HuH-7 (cell line): Measurements from ENCODE around the gene GTF3C2.
"Not testable (repeated sequence)": the region's sequence is repeated elsewhere in the genome, so short reads cannot be mapped to it uniquely, and the experiment has no call there.

ENCODE experiments used
- DNase-seq: peaks from one replicate; pipeline ENCODE4 v3.0.0; 2011; ENCODE audit warnings: low spot score

GTF3C2 gene

DNA sequence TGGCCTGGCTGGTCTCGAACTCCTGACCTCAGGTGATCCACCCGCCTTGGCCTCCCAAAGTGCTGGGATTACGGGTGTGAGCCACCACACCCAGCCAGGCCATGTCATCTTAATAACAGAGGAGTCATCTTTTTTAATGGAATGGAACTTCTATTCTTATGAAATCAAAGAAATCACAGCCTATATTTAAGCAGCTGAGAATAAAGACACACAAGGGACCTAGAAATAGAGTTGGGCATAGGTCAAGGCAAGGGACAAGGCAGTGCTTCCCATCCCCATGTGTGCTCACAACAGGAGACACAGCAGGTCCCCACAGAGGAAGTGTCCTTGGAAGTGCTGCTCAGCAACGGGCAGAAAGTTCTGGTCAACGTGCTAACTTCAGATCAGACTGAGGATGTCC lies 17.0 kb upstream of the GTF3C2 start:
- no peak for DNase-seq

DNA sequence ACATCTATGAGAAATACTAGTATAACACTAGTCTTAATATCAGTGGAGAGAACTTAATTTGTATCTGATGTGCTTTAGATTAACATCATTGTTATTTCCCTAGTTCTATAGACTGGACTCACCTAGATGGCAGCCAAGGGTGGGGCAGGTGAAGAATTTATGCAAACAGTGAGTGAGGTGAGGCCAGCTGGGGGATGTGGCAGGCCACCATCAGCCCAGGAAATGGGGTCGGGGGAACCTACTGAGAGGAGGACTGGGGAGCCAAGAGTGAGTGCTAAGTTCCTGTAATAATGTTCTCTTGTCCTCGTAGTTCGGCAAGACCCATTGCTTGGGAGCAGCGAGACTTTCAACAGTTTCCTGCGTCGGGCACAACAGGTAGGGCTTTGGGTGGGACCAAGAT lies 16.4 kb upstream of the GTF3C2 start:
- DNase-seq, result no peak

DNA sequence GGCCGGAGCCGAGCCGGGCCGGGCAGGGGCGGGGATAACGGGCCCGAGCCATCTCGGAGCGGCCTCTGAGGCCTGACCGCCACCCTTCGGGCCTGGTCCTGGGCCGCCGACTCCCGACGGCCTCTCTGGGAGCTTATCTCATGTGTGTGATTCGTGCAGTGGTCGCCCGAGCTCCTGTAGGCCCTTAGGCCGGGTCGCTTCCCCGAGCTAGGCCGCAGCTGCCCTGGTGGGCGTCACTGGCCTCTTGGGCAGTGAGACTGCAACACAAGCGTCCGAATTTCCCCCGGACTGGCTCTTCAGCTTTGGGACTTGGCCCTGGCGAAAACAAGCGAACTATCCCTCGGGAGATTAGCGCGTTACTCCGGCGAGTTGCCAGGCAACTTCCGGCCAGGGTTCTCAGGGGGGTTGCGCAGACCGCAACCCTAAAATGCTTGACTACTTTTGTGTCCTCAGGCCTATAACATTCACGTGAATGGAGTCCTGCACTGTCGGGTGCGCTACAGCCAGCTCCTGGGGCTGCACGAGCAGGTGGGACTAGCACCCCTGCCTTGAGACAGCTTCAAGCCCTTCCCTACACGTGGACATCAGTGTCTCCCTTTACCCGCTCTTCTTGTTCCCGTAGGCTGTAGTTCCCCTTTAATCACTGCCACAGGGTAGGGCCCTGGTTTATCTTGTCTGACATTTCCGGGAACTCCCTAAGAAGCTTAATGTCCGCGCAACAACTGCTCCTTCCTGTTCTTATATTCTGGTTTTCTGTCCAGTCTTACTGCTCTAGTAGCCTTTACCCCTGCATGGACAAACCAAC lies 14.5 kb upstream of the GTF3C2 start:
- DNase-seq, result no peak

DNA sequence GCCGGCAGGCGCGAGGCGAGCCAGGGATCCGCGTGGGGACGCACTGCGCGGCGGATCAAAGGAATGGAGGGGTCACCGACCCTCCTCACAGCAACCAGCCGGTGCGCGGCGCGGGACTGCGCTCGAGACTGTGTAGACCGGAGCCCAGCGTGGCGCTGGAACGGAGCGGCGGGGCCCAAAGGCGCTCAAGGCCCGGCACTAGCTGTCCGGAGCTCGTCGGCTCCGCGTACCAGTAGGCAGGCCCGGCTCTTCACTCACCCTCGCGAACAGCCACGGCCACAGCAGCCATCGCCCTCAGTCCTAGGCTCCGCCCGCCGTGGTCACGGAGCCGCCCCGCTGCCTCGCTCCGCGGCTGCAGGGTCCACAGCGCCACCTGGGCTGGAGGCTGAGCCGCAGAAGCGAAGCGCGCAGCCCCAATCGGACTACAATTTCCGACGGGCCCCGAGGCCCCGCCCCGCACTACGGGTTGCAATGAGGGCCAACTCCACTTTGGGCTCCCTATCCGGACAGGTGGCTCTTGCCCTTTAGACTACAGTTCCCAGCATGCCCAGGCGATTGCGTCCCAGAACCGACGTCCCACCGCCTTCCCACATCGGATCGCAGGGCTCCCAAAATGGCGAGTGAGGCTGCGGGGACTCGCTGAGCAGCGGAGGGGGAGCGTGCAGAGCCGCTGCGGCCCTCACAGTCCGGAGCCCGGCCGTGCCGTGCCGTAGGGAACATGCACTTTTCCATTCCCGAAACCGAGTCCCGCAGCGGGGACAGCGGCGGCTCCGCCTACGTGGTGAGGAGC lies 13.7 kb upstream of the GTF3C2 start, which contains the start of the genes EIF2B4 and SNX17:
Gene EIF2B4, minus strand, starts transcription at position 313 of the 790 bp plus-strand sequence. Its CDS starts 24 bp downstream, at position 289.
Gene SNX17, plus strand, starts transcription at position 591 of the 790 bp plus-strand sequence. Its CDS starts 128 bp downstream, at position 719.
- DNase-seq, result peak; percentile 98

DNA sequence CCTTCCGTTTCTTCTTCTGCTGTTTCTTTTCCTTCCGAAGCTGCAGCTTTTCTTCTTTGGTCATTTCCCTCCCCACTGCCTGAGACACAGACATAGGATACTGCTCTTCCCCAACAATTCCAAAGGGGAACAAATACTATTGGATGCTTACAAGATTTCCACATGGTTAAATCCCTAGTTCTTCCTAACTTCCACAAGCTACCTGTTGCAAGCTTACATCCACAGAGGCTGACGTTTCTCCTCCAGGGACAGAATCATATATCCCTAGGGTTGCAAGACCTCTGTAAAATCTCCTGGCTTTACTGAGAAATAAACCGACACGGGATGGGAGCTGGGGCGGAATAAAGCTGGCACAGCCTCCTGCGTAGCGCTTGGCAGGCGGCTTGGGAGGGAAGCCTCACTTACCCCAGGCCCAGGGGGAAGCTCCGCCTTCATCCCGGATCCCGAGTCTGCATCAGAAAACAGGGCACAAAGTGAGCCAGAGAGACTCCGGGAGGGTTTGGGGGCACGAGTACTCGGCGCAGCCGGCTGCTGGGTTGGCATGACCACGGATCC lies 13.0 kb upstream of the GTF3C2 start:
- DNase-seq, result peak; percentile 85

DNA sequence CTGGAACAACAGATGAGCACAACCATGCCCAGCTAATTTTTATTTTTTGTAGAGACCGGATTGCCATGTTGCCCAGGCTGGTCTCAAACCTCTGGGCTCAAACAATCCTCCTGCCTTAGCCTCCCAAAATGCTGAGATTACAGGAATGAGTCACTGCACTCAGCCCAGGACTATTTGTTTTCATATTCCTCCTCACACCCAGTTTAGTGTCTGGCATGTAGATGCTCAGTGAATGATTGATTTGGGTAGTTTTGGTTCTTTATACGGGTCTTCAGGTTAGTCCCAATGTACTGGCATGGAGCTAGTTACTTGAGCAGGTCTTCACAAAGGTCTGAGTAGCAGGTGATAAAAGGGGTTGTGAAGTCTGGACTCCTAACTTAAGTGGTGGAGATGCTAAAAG lies 7.4 kb upstream of the GTF3C2 start:
- no peak for DNase-seq

DNA sequence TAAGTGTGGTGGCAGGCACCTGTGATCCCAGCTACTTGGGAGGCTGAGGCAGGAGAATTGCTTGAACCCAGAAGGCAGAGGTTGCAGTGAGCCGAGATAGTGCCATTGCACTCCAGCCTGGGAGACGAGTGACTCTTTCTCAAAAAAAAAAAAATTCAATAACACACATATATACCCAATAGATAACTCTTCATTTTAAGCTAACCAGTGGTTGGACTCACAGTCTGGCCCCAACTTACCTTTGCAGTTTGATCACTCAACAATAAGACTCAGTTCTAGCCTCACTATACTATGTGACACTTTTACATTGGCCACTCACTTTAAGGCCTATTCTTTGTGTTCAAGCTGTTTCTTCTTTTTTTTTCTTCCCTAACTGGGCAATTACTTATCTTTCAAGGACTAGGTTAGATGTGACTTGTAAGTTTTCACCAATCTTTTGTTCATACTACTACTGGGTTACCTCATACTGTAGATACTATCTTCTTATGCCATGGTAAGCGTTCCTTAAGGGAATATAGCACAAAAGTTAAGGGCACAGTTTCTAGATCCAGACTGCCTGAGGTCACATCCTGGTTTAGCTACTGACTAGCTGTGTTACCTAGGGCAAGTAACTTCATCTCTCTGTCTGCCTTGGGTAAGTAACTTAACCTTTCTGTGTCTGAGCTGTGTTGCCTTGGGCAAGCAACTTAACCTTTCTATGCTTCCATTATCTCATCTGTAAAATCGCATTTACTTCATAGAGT lies 6.3 kb upstream of the GTF3C2 start:
- no peak for DNase-seq

DNA sequence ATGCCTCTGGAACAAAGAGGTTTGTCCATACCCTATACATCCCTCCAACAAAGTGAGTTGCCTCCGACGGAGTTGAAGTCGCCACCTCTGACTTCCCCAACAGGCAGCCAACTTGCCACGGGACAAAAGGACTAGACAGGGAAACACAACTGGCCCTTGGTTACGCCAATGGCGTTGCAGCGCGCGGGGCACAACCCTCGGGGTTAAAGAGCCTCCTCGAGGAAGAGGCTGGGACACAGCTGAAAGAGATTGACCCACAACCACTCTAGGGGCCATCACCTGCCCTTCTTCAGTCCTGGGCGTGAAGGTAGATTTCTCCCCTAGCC lies 545 bp downstream of the GTF3C2 start:
- DNase-seq, result peak; percentile 41

DNA sequence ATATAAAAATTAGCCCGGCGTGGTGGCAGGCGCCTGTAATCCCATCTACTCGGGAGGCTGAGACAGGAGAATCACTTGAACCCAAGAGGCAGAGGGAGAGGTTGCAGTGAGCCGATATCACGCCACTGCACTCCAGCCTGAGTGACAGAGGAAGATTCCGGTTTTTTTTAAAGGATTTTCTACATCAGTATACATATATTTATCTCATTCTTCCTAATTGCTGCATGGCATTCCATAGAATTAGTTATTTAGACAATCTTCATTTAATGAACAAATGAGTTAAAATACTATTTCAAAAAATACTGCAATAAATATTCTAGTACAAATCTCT lies 2.0 kb downstream of the GTF3C2 start:
- DNase-seq, result no peak

DNA sequence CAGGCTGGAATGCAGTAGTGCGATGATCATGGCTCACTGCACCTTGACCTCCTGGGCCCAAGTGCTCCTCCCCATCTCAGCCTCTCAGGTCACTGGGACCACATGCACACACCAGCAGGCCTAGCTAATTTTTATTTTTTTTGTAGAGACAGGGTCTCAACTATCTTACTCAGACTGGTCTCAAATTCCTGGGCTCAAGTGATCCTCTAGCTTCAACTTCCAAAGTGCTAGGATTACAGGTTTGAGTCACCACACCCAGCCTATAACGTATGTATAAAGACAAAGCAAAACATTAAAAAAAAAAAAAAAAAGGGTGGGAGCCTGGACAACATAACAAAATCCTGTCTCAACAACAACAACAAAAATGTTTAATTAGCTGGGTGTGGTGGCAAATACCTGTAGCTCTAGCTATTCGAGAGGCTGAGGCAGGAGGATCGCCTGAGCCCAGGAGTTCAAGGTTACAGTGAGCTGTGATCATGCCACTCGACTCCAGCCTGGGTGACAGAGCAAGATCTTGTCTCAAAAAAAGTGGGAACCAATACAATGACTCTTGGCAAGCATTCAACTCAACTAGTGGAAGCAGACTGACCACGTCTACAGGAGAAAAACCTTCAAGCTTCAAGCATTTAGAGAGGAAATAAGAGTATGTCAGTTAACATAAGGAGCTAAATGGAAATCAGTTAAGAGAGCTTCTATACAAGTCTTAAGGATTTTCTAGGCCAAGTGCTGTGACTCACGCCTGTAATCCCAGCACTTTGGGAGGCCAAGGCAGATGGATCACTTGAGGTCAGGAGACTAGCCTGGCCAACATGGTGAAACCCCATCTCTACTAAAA lies 2.6 kb downstream of the GTF3C2 start:
- no peak for DNase-seq

DNA sequence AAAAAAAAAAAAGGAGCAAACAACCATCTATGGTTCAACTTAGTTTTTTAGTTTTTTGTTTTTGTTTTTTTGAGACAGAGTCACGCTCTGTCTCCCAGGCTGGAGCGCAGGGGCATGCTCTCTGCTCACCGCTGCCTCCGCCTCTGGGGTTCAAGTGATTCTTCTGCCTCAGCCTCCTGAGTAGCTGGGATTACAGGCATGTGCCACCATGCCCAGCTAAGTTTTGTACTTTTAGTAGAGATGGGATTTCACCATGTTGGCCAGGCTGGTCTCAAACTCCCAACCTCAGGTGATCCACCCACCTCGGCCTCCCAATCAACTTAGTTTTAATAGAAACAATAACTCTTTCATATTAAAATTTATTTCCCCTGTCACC lies 3.2 kb downstream of the GTF3C2 start:
- not testable (repeated sequence) for DNase-seq

DNA sequence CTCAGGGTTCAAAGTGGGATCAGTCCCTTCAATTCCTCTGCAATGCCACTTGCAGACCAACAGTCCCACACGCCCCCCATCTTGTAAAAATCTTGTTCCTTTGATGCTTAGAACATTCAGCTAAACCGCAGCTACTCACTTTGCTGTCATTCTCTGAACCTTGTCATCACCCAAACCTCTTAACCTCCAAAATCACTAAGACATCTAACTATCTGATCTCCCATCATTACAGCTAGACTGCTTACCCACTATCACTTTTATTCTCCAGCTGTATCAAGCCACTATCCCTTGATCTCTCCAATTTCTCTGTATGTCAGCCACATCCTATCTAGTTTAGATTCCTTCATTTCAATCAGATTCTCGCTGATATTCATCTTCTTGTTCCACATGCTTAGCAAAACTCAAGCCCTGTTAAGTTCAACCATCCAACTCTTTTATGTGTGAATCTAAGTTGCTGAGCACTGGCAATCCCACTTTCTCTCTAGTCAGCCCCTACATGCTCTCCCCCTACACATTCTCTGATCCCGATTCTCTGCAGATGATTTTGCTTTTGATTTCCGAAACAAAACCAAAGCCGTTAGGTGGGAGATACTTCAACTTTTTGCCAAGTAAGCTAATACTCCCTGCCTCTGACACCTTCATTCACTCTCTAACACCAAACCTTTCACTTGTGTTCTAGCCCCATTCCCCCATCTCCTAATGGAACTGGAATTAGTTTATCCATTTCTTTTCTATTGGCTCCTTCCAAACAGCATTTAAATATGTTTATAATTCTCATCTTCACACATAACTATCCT lies 4.6 kb downstream of the GTF3C2 start:
- no peak for DNase-seq

DNA sequence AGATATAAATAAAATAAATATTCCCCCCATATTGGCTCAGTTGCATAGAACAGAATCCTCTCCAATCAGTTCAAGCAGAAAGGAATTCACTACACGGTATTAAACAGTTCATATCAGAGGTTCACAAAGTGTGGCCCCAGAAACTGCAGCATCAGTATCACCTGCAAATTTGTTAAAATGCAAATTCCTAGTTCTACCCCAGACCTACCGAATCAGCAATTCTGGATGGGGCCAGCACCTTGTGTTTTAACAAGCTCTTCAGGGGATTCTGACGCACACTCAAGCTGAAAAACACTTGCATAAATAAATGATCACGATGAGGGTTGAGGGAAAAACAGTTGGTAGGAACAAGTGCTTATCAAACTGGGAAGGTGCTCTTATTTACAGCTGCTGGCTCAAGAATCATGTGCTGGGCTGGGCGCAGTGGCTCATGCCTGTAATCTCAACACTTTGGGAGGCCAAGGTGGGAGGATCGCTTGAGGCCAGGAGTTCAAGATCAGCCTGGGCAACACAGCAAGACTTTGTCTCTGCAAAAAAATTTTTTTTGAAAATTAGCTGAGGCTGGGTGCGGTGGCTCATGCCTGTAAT lies 6.4 kb downstream of the GTF3C2 start:
- no peak for DNase-seq

DNA sequence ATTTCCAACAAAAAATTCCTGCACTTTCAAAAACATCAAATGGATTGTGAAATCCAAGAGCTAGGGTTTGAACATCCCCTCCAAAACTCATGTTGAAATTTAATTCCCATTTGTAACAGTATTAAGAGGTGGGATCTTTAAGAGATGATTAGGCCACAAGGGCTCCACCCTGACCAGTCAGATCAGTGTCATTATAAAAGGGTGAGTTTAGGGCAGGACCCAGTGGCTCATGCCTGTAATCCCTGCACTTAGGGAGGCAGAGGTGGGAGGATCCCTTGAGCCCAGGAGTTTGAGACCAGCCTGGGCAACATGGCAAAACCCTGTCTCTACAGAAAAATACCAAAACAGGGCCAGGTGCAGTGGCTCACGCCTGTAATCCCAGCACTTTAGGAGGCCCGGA lies 8.9 kb downstream of the GTF3C2 start:
- no peak for DNase-seq

DNA sequence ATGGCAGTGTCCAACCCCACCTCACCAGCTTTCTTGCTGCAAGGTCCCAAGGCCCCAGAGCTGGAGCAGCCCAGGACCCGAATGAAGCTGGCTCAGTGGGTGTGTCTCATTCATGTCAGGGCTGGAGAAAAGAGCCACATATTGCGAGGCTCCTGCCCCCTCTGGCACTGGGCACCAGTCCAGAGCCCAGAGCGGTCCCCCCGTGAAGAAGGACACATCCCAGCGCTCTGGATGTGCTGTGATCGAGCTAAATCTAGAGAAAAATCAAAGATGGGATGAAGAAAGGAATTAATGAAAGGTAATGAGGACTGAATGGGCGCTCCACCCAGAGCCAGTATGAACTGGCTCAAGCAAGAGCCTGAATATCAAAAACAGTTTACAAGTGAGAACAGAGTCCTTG lies 20.4 kb downstream of the GTF3C2 start:
- no peak for DNase-seq

DNA sequence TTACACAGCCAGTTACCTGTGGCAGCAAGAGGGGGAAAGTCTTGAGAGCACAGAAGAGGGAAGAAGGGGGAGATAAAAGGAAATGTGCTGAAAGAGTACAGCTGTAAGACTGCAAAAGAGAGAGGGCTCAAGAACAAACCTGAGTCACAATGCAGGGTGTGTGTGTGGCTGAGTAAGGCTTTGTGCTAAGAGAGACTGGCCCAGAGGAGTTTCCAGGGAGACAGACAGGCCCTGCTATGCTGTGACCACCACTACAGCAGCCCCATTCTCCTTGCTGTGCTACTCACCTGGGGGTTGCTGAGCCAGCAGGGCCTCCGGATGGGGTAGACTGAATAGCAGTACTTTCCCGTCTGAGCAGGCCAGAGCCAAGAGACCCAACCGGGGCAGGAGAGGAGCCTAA lies 21.3 kb downstream of the GTF3C2 start:
- no peak for DNase-seq

DNA sequence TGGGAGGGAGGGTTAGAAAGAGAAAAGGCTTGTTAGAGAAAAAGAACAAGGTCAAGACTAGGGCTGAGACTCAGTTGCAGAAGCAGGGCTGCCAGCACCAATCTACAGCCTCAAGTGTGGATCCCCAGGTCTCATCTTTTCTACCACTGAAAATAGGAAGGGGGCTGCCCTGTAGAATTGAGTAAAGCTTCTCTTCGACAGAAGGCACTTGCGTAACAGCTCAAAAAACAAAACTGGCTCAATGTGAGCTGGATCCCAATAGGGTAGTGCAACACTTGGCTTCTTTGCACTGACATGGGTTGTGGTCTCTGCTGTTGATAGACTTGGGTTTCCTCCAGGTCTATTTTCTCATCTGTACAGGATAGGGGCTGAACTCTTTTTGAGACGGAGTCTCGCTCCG lies 31.8 kb downstream of the GTF3C2 start:
- DNase-seq, result no peak

DNA sequence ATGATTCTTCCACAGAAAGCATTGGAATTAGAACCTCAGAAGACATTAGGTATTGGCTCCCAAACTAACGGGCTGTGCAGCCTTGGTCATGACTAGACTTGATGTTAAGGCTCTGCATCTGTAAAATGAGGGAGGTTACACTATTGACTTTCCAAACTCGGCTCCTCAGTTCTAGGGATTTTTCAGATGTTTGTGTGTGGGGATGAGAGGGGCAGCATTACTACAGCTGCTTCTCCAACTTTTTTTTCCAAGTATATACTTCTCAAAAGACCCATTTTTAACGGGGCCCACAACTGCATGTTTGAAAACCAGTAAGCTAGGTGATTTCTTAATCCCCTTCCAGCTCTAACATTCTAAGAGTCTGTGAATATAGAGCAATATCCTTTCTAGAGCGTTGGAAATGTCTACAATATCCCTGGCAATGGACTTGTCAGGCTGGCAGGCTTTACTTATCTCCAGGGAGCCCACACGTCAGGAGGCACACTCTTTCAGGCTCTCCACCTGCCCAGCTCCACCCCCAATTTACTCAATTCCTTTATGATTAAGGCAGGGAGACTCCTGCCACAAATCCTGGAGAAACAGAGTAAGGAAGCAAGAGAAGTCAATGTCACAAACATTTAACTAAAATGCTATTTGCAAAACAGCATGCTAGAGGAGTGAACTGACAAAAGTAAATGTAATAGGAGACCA lies 32.8 kb downstream of the GTF3C2 start:
- no peak for DNase-seq

DNA sequence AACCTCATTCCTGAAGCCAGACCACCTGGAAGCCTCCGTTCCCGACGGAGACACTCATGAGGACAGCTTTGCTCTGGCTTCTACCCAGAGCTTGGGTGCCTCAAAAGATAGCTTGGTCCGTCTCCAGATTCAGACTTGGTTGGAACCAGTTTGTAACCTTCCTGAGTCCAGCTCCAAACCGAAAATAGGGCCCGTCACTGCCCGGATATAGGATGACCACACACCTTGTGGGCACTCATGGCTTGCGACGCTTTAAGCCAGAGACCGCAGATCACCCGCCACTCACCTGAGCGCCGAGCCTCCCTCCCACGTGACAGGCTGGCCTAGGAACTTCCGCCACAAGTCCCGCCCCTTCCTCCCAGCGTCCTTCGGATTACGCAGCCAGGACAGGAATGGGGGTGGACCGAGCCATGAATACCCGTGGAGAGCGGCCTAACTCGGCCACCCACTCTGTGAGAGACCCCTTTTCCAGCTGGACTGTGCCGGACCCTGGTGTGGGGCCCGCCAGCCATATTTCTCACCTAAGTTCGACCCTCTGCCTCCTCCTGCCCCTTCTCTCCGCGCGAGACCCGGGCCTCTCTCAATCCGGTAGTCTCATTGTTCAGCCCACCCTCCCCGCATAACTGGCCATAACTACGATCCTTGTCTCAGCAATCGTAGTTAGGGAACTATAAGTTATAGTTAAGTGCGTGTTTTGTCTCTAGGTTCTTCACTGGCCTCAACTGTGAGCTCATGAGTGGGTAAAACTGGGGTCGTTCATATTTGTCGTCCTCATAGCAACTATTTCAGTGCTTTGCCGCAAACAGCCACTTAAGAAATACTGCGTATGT lies 33.6 kb downstream of the GTF3C2 start, which contains the start of gene MPV17:
Gene MPV17, minus strand, starts transcription at position 332 of the 830 bp plus-strand sequence. CDS start 580 bp downstream, outside the sequence.
- DNase-seq, result peak; percentile 93
